K562 (cell line): Measurements from ENCODE around the gene MMP19. TPM values are rescaled to one million over a fixed set of nuclear protein-coding genes. Genes with fewer than 3 reads are reported as not detected.

Experiments
- ATAC-seq: fragments of 200-7000 bp; cut with Tn5 transposase; 3 replicates; pipeline ENCODE4 v1.9.1; 2020; ENCODE audit warnings: moderate library complexity
- BruUV-seq: library from RNA; stranded (reverse); fragments of 400-500 nt; replicated peaks from 2 replicates; lab custom pipeline; 2021; lab: Mats Ljungman, UMichigan
- CTCF ChIA-PET: fragments of 300-600 bp; formaldehyde crosslinking; extraction: SDS; loops from one replicate; lab custom pipeline; 2021; ENCODE audit warnings: low intra/inter-chr PET ratio; lab: Yijun Ruan, JAX
- POLR2A ChIA-PET: fragments of 300-600, 350-650 bp; sonication (Branson Sonifier 250); formaldehyde crosslinking; extraction: SDS; loops from one replicate; lab custom pipeline; 2021; ENCODE audit warnings: antibody characterized with exemption, inconsistent platforms; lab: Yijun Ruan, JAX
- DNase-seq, 4 experiments: peaks; one replicate each; pipeline versions ENCODE4 v3.0.0 to v3.0.0-alpha.2; 2011 to 2018; ENCODE audit warnings: low spot score in 3 of 4, mixed read lengths in 3 of 4; ENCODE audit errors: extremely low read depth in 1 of 4
- FAIRE-seq: peaks from 2 replicates; lab custom pipeline; 2011; peaks lifted over from hg19 to GRCh38; lab: Jason Lieb, UNC
- H2AFZ ChIP-seq: 2 replicates; pipeline ENCODE4 v1.6.0; 2011; ENCODE audit warnings: low read depth, low read length, control low read depth, inconsistent platforms
- H3K27ac ChIP-seq: fragments of 200-600 bp; 3 replicates; pipeline ENCODE4 v1.8.0; 2011; ENCODE audit warnings: low read depth, mild to moderate bottlenecking, control low read depth, inconsistent platforms, low read length, moderate library complexity, mixed read lengths; ENCODE audit errors: extremely low read depth
- H3K27me3 ChIP-seq, 2 experiments: fragments of 300-600 bp in 1 of 2; 2 replicates in 1 of 2; 3 replicates in 1 of 2; pipeline versions ENCODE4 v1.6.0 to v1.8.0; 2011; ENCODE audit warnings: inconsistent platforms in 2 of 2, low read length in 2 of 2, mild to moderate bottlenecking in 1 of 2, mixed read lengths in 1 of 2, moderate library complexity in 1 of 2; ENCODE audit not compliant: control insufficient read depth in 2 of 2, insufficient read depth in 2 of 2
- H3K36me3 ChIP-seq: fragments of 300-600 bp; 3 replicates; pipeline ENCODE4 v1.8.0; 2011; ENCODE audit warnings: mild to moderate bottlenecking, low read length, inconsistent platforms; ENCODE audit not compliant: control insufficient read depth, insufficient read depth
- H3K4me1 ChIP-seq, 2 experiments: fragments of 200-600 bp in 1 of 2; replicated peaks in 1 of 2; 2 replicates in 1 of 2; 3 replicates in 1 of 2; pipeline versions ENCODE4 v1.5.1 to v1.8.0; 2011; ENCODE audit warnings: inconsistent platforms in 2 of 2, low read length in 2 of 2, mild to moderate bottlenecking in 1 of 2, mixed read lengths in 1 of 2, moderate library complexity in 1 of 2; ENCODE audit not compliant: control insufficient read depth in 2 of 2, insufficient read depth in 2 of 2
- H3K4me2 ChIP-seq: 2 replicates; pipeline ENCODE4 v1.6.1; 2011; ENCODE audit warnings: low read length, control low read depth, inconsistent platforms, mixed read lengths; ENCODE audit not compliant: insufficient read depth
- H3K4me3 ChIP-seq: fragments of 200-600 bp; sonication (generic), shearing (Covaris generic); 2 replicates; pipeline ENCODE4 v1.5.1; 2016; ENCODE audit warnings: control low read depth, inconsistent platforms
- H3K79me2 ChIP-seq: fragments of 200-600 bp; 3 replicates; pipeline ENCODE4 v1.8.0; 2011; ENCODE audit warnings: low read length, inconsistent platforms; ENCODE audit not compliant: control insufficient read depth, insufficient read depth
- H3K9ac ChIP-seq, 2 experiments: 2 replicates each; pipeline versions ENCODE4 v1.6.0 to v1.6.1; 2011; ENCODE audit warnings: low read depth in 2 of 2, low read length in 2 of 2, control low read depth in 1 of 2, inconsistent platforms in 1 of 2, mild to moderate bottlenecking in 1 of 2, mixed read lengths in 1 of 2; ENCODE audit not compliant: insufficient read depth in 1 of 2
- H3K9me1 ChIP-seq: one replicate; pipeline ENCODE4 v1.6.0; 2011; ENCODE audit warnings: inconsistent platforms, mild to moderate bottlenecking, low read length, moderate library complexity; ENCODE audit not compliant: control insufficient read depth, insufficient read depth
- H3K9me3 ChIP-seq: replicated peaks from 2 replicates; pipeline ENCODE4 v1.5.1; 2011; ENCODE audit warnings: low read depth, low read length, inconsistent platforms; ENCODE audit not compliant: control insufficient read depth, insufficient read depth
- H4K20me1 ChIP-seq: replicated peaks from 2 replicates; pipeline ENCODE4 v1.6.1; 2011; ENCODE audit warnings: low read length, inconsistent platforms, mixed read lengths; ENCODE audit not compliant: control insufficient read depth, insufficient read depth
- ETS2 ChIP-seq: IDR thresholded peaks from 2 replicates; pipeline ENCODE4 v1.6.1; 2016; ENCODE audit warnings: borderline replicate concordance, missing genetic modification characterization, mild to moderate bottlenecking, moderate library complexity, missing compliant biosample characterization; ENCODE audit not compliant: poor library complexity, severe bottlenecking
- GABPB2 ChIP-seq: fragments of 250-450 bp; sonication (Bioruptor Pico); conservative IDR thresholded peaks from 2 replicates; pipeline ENCODE4 v1.5.1; 2021; ENCODE audit warnings: mild to moderate bottlenecking
- MXI1 ChIP-seq: IDR thresholded peaks from 2 replicates; pipeline ENCODE4 v1.6.1; 2011; ENCODE audit warnings: low read depth, mild to moderate bottlenecking, improper control_type of control experiment, low read length
- NFE2 ChIP-seq: IDR thresholded peaks from 2 replicates; pipeline ENCODE4 v1.6.1; 2014; ENCODE audit warnings: antibody characterized with exemption, low read depth
- PTRF ChIP-seq: fragments of 450-650 bp; IDR thresholded peaks from 2 replicates; pipeline ENCODE4 v1.6.1; 2016; ENCODE audit warnings: mild to moderate bottlenecking, missing genetic modification characterization, missing compliant biosample characterization
- RBFOX2 ChIP-seq: fragments of 200-400 bp; formaldehyde crosslinking; IDR thresholded peaks from 2 replicates; pipeline ENCODE4 v1.6.1; 2017; ENCODE audit warnings: low read depth, mild to moderate bottlenecking, low read length, moderate library complexity
- RFX5 ChIP-seq: IDR thresholded peaks from 2 replicates; pipeline ENCODE4 v1.6.1; 2011; ENCODE audit warnings: low read depth, mild to moderate bottlenecking, improper control_type of control experiment, low read length
- SMAD4 ChIP-seq: fragments of 250-450 bp; sonication (Bioruptor Pico); conservative IDR thresholded peaks from 2 replicates; pipeline ENCODE4 v1.8.0; 2021; ENCODE audit warnings: inconsistent platforms, mild to moderate bottlenecking, moderate library complexity
- TCF7L2 ChIP-seq: fragments of 150-350 bp; IDR thresholded peaks from 2 replicates; pipeline ENCODE4 v1.6.1; 2016; ENCODE audit warnings: low read depth, mild to moderate bottlenecking, low read length, moderate library complexity
- THRB ChIP-seq: fragments of 450-650 bp; formaldehyde crosslinking; conservative IDR thresholded peaks from 2 replicates; pipeline ENCODE4 v1.4.0; 2022; ENCODE audit warnings: mild to moderate bottlenecking, missing genetic modification characterization
- ZNF561 ChIP-seq: fragments of 450-650 bp; formaldehyde crosslinking; conservative IDR thresholded peaks from 2 replicates; pipeline ENCODE4 v1.4.0; 2020; ENCODE audit warnings: mild to moderate bottlenecking, moderate library complexity
- ZNF740 ChIP-seq, 3 experiments: fragments of 200-800 bp in 1 of 3; sonication (Bioruptor generic) in 1 of 3; sonication (generic) in 1 of 3; formaldehyde crosslinking in 1 of 3; IDR thresholded peaks; 2 replicates each; pipeline versions ENCODE4 v1.6.1 to v1.8.0; 2016 to 2022; ENCODE audit warnings: mild to moderate bottlenecking in 2 of 3, missing compliant biosample characterization in 2 of 3, missing genetic modification characterization in 2 of 3, missing genetic modification reagents in 1 of 3
- WGBS: fragments of 100-300 bp; shearing (Covaris generic); methylation state at CpG from one replicate; pipeline ENCODE4 v1.1.6; 2016; ENCODE audit warnings: low coverage, mixed read lengths; ENCODE audit not compliant: insufficient coverage; ENCODE audit errors: missing lambda C conversion rate; 5-methylcytosine and 5-hydroxymethylcytosine counted together
- in situ Hi-C: fragments of 300-500 bp; cut with MboI; formaldehyde crosslinking; loops from 4 replicates; pipeline ENCODE4 v1.15.0; 2018; ENCODE audit warnings: inconsistent platforms, mixed read lengths
- intact Hi-C: fragments of 100-400 bp; cut with micrococcal nuclease; formaldehyde crosslinking; loops from 2 replicates; pipeline ENCODE4 v1.14.2; 2022
- polyA plus RNA-seq, 8 experiments: library from polyadenylated mRNA; depleted of rRNA in 4 of 8; stranded (reverse) in 5 of 8; unstranded in 3 of 8; fragments of >200 nt; fragmentation: Nextera tagmentation in 2 of 8; fragmentation: Illumina TruSeq in 1 of 8; extraction: Ambion mirVana in 2 of 8; extraction: Trizol in 1 of 8; gene quantifications; 2 replicates each; pipeline versions ENCODE4 v1.2.1 to v1.2.3, GENCODE V29; 2011 to 2014; ENCODE audit warnings: inconsistent platforms in 1 of 8, missing spikeins in 1 of 8
- total RNA-seq, 7 experiments: library from RNA; depleted of rRNA in 6 of 7; stranded (reverse); fragments of >200 nt in 6 of 7; fragmentation: Illumina TruSeq in 2 of 7; extraction: Trizol in 2 of 7; gene quantifications; 2 replicates each; pipeline versions ENCODE4 v1.2.1 to v1.2.3, GENCODE V29; 2011 to 2021; ENCODE audit warnings: low replicate concordance in 1 of 7

MMP19 gene
- total and polyA plus RNA-seq, 9 of the 15 experiments (the other 6 are each of a cell fraction or from before 2014, with no cell fraction given) = 0.14 to 1.6 (median 0.66) TPM

- POLR2A ChIA-PET = interaction anchor here (0.7 to 5.1 kb wide), 7 partner anchors 7 to 109 kb away, joined by 3 to 26 read pairs (median 3); partner anchors contain the start of gene DNAJC14
- intact Hi-C loops = no loop called here
Observed at GRCh38 chr12:55815473-55815872, 27.3 kb downstream of the MMP19 start.

DNA sequence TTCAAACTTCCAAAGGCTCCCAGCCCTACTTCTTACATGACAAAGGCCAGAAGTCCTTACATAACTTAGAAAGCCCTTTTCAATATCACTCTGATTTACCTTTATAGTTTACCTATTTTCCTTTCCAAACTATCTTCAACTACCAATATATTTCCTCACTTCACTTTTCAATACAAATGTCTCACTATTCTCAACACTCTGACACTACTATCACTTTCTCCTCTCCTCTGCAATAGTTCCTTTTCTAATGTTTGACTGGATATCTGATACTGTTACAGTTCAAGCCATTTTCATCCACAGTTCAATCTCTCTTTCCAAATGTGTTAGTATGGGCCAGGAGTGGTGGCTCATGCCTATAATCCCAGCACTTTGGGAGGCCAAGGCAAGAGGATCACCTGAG lies 28.5 kb downstream of the MMP19 start:
- no peak overlapping the region for H3K27ac ChIP-seq
- TF ChIP-seq THRB (CRISPR knock-in tag) (no peak), ETS2 (tag) (no peak), TCF7L2 (no peak), RBFOX2 (0 out of 2 replicates have a peak, but pooled peaks have one; percentile 33), SMAD4 (CRISPR knock-in tag) (no peak), PTRF (no peak), RFX5 (no peak), ZNF740 (CRISPR knock-in tag; IDR thresholded peaks at IDR 0.05) (no peak), ZNF740 (tag; IDR thresholded peaks at IDR 0.05) (no peak)
- TF ChIP-seq, all 486 proteins: peak for 1
- Histone ChIP-seq H3K9me3 (no peaks in the 10 kb centered on the region), H3K4me2 (no peak overlapping the region), H2AFZ (no peak overlapping the region), H3K4me3 (no peak overlapping the region), H3K4me1 (peaks cover 3 to 12% of the 10 kb centered on the region in 2 experiments; a peak in 4 of 5 replicates), H3K79me2 (peaks cover 97% of the 10 kb centered on the region), H4K20me1 (peaks cover 19% of the 10 kb centered on the region), H3K36me3 (peaks cover 67% of the 10 kb centered on the region), H3K27me3 (no peaks in the 10 kb centered on the region), H3K9ac (no peak overlapping the region), H3K9me1 (no peaks in the 10 kb centered on the region)
- in situ Hi-C loops (loop anchor here (10.0 kb wide), 1 partner anchor 211 kb away; the partner anchor contains the start of gene IKZF4), intact Hi-C loops (no loop called here)
- ChIA-PET CTCF (no interaction called here), POLR2A (interaction anchor here (0.6 to 5.1 kb wide), 8 partner anchors 10 to 1389 kb away, joined by 3 to 26 read pairs (median 4); no protein-coding TSS in a partner anchor)
- BruUV-seq = no TSS peak
- ATAC-seq (no peak), FAIRE-seq (no peak), DNase-seq (no peak)

More at GRCh38 chr12:55815473-55815872, 27.3 kb downstream of the MMP19 start:
- WGBS = 82% methylated on average over 12 of the region's 12 CpGs
- H3K4me2 ChIP-seq = peak overlapping the region; percentile 43
- DNase-seq (no peak), FAIRE-seq (no peak), ATAC-seq (no peak)
- H2AFZ ChIP-seq = no peak overlapping the region
- BruUV-seq = no TSS peak
- peaks cover 67% of the 10 kb centered on the region for H3K36me3 ChIP-seq
- H3K79me2 ChIP-seq = peaks cover 95% of the 10 kb centered on the region
- peaks cover 19% of the 10 kb centered on the region for H4K20me1 ChIP-seq
- no peak overlapping the region for H3K27ac ChIP-seq
- no peaks in the 10 kb centered on the region for H3K27me3 ChIP-seq
- H3K9ac ChIP-seq = peak overlapping the region; percentile 56 to 98; a peak in 3 of 4 replicates
- peaks cover 3 to 12% of the 10 kb centered on the region in 2 experiments; a peak in 4 of 5 replicates for H3K4me1 ChIP-seq
- CTCF ChIA-PET = no interaction called here
- no peak overlapping the region; the same call in 1 of the 2 replicates for H3K4me3 ChIP-seq
- H3K9me3 ChIP-seq = no peaks in the 10 kb centered on the region
- TF ChIP-seq ZNF561 (CRISPR knock-in tag) = no peak
- TF ChIP-seq MXI1 = no peak
- peak; percentile 58 for TF ChIP-seq RBFOX2
- TF ChIP-seq NFE2 = no peak
- TF ChIP-seq GABPB2 = no peak
- no peaks in the 10 kb centered on the region for H3K9me1 ChIP-seq
- in situ Hi-C loops = loop anchor here (10.0 kb wide), 1 partner anchor 209 kb away; the partner anchor contains the start of gene IKZF4
